ENCODE measurements around the gene KRTAP5-5. TPM values are rescaled to one million over a fixed set of nuclear protein-coding genes. Genes with fewer than 3 reads are reported as not detected.

Gene KRTAP5-5
- total RNA-seq, 1 donor from 2014 or later = not detected

DNA sequence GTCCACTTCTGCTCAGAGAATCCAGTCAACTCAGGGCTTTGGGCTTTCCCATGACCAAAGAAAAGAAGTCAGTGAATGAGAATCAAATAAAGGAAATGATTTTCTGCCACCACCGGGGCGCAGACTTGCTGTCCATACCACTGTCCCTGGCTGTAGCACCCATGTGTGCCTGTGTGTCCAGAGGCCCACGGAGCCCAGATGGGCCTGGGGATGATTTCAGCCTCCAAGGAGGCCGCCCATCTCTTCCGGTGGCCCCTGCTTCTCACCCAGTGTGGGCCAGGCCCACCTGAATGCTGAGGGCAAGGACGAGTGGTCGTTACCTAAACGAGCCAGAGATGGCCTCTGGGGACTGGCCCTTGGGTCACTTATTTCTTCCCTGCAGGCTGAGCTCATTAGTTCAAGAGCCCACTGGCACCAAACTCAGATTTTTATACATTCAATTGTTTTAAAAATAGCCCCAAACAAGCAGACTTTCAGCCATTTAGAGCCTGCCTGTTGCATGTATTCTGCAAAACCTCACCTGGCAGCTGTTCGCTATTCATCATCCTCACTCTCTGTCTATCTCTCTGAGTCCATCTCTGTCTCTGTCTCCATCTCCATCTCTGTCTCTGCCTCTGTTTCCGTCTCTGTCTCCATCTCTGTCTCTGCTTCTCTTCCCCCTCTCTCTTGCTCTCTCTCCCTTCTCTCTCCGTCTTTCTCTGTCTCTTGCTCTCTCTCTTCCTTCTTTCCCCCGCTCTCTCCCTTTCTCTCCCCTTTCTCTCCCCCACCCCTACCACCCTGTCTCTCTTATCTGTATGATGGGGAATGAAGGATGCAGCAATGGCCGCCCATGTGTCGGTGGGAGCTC is 24.2 kb downstream of the KRTAP5-5 start:
- no peaks in the 10 kb centered on the region for H3K9me3 Mint-ChIP-seq
- intact Hi-C loops (cut with micrococcal nuclease) = loop anchor here (5.0 kb wide), 1 partner anchor 39 kb away; no protein-coding TSS in a partner anchor
- TF ChIP-seq, protein P1, sequence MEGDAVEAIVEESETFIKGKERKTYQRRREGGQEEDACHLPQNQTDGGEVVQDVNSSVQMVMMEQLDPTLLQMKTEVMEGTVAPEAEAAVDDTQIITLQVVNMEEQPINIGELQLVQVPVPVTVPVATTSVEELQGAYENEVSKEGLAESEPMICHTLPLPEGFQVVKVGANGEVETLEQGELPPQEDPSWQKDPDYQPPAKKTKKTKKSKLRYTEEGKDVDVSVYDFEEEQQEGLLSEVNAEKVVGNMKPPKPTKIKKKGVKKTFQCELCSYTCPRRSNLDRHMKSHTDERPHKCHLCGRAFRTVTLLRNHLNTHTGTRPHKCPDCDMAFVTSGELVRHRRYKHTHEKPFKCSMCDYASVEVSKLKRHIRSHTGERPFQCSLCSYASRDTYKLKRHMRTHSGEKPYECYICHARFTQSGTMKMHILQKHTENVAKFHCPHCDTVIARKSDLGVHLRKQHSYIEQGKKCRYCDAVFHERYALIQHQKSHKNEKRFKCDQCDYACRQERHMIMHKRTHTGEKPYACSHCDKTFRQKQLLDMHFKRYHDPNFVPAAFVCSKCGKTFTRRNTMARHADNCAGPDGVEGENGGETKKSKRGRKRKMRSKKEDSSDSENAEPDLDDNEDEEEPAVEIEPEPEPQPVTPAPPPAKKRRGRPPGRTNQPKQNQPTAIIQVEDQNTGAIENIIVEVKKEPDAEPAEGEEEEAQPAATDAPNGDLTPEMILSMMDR (IDR thresholded peaks at IDR 0.05) = no peak
- H3K27ac Mint-ChIP-seq = no peak overlapping the region
- ChIA-PET POLR2A (no interaction called here), CTCF (interaction anchor here (1.0 to 4.0 kb wide), 9 partner anchors 13 to 497 kb away, joined by 3 to 61 read pairs (median 13); partner anchors contain the start of genes MRPL23 and SYT8)
- H3K4me3 Mint-ChIP-seq = no peak overlapping the region
- DNase-seq (no peak), ATAC-seq (ENCODE audit: low read depth) (no peak)
- H3K36me3 Mint-ChIP-seq (ENCODE audit: low read depth) = no peaks in the 10 kb centered on the region
- H3K4me1 Mint-ChIP-seq = no peaks in the 10 kb centered on the region
- H3K27me3 Mint-ChIP-seq = peaks cover 30% of the 10 kb centered on the region

DNA sequence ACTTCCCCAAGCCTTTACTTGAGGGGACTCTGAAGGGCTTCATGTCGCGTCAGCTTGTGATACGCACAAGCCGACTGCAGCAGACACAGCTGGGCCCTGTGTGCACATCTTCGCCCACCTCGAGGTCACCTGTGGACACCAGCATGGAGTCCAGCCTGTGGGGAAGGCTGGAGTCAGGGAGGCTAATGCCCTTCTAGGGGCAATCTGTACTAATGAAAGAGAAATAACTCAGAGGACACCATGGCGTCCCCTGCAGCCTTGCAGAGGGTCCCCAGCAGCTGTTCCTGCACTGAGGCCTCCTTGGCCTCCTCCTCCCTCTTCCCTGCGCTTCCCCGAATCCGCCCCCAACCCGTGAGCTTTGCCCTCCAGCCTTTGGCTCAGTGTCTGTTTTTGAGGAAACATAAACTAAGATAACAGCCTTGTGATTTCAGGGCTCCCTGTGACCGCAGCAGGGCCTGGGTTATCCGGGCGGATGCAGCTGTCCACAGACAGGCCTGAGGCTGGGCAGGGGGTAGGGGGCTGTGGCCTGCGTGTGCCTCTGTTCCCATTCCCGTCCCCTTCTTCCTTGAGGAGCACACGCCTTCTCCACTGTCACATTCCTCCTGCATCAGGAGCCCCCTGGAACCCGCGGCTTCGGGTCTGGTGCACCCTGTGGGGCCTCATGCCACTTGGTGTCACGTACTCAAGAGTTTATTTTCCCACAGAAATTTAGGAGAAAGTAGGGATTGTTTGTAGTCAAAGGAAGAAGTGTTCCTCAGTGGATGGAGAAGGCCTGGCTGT is 25.0 kb downstream of the KRTAP5-5 start:
- Mint-ChIP-seq H3K4me1 (peaks cover 3% of the 10 kb centered on the region), H3K9me3 (no peaks in the 10 kb centered on the region), H3K4me3 (no peak overlapping the region), H3K36me3 (ENCODE audit: low read depth) (no peaks in the 10 kb centered on the region), H3K27ac (no peak overlapping the region), H3K27me3 (peaks cover 34% of the 10 kb centered on the region)
- ATAC-seq (ENCODE audit: low read depth) = no peak
- intact Hi-C loops (cut with micrococcal nuclease) = loop anchor here (5.0 kb wide), 1 partner anchor 38 kb away; no protein-coding TSS in a partner anchor
- no peak for DNase-seq
- TF ChIP-seq, protein P1 (IDR thresholded peaks at IDR 0.05) = no peak
- POLR2A ChIA-PET = no interaction called here
- CTCF ChIA-PET = interaction anchor here (1.0 to 4.0 kb wide), 3 partner anchors 39 to 496 kb away, joined by 3 to 61 read pairs (median 48); partner anchors contain the start of gene SYT8

GRCh38 chr11:1655168-1656060 is 25.8 kb downstream of the KRTAP5-5 start:
- ChIA-PET POLR2A (no interaction called here), CTCF (interaction anchor here (0.6 to 4.0 kb wide), 2 partner anchors 35 to 177 kb away, joined by 3 to 61 read pairs; partner anchors contain the start of gene SYT8)
- no peak for DNase-seq
- Mint-ChIP-seq H3K27ac (no peak overlapping the region), H3K9me3 (no peaks in the 10 kb centered on the region), H3K4me3 (no peak overlapping the region), H3K27me3 (peaks cover 42% of the 10 kb centered on the region), H3K4me1 (peaks cover 3% of the 10 kb centered on the region), H3K36me3 (ENCODE audit: low read depth) (no peaks in the 10 kb centered on the region)
- TF ChIP-seq, protein P1 (IDR thresholded peaks at IDR 0.05) = no peak
- no peak for ATAC-seq (ENCODE audit: low read depth)
- intact Hi-C loops (cut with micrococcal nuclease) = no loop called here

DNA sequence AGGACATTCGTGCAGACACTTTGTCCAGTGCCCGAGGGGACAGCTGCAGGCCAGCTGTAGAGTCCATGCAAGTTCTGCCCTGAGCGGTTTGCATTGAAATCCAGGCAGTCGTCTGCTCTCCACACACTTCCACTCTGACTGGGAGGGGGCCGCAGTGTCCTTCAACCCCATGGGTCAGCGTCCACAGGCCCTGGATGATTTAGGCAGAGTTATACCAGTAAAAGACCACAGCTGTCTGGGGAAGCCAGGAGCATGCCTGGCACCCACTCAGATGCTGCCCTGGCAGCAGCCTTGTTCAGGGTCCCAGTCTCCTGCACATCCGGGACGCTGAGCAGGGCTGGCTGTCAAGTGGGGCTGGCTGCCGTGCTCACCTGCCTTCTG is 26.5 kb downstream of the KRTAP5-5 start:
- CTCF ChIA-PET = interaction anchor here (0.6 kb wide), 1 partner anchor 35 kb away, joined by 3 read pairs; no protein-coding TSS in a partner anchor
- Mint-ChIP-seq H3K27ac (no peak overlapping the region), H3K27me3 (peaks cover 44% of the 10 kb centered on the region), H3K4me3 (no peak overlapping the region), H3K4me1 (peaks cover 3% of the 10 kb centered on the region), H3K9me3 (no peaks in the 10 kb centered on the region), H3K36me3 (ENCODE audit: low read depth) (no peaks in the 10 kb centered on the region)
- no peak for ATAC-seq (ENCODE audit: low read depth)
- POLR2A ChIA-PET = no interaction called here
- DNase-seq = peak; percentile 7
- TF ChIP-seq, protein P1 (IDR thresholded peaks at IDR 0.05) = no peak
- intact Hi-C loops (cut with micrococcal nuclease) = no loop called here

Data from activated B cell treated with CpG ODN at 0.5 μM for 24 hours (primary cell).